SK-N-SH (cell line): ENCODE measurements around the gene KDM2A.

ENCODE experiments used
- FOXJ3 ChIP-seq: sonication (generic); formaldehyde crosslinking; IDR thresholded peaks from 2 replicates; pipeline ENCODE4 v1.5.1; 2020; ENCODE audit warnings: mild to moderate bottlenecking, missing genetic modification reagents
- GATA2 ChIP-seq: sonication (generic); formaldehyde crosslinking; IDR thresholded peaks from 2 replicates; pipeline ENCODE4 v1.5.0; 2020; ENCODE audit warnings: mild to moderate bottlenecking, missing genetic modification reagents
- TF ChIP-seq, protein P1 (sequence below): fragments of 200-600 bp; sonication (generic); IDR thresholded peaks from 2 replicates; pipeline ENCODE4 v1.6.1; 2017; ENCODE audit warnings: antibody characterized with exemption, mild to moderate bottlenecking, moderate library complexity

DNA sequence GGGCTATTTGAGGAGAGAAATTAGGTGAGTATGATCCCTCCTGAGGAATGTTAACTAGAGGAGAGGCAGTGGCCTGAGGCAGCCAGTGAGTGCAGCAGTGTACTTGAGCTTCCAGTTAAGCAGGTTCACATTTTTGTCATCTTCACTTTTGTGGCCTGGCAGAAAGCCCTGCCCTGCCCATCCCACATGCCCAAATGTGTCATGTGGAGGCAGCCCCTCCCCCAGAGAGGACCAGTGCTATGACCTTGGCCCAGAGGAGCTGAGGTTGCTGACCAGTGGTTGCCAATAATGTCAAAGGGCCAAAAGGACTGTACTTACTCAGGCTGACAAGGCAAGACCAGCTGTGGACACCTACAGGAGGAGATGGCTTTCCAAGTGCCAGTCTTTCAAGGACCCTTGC, 129.6 kb downstream of the KDM2A start:
- TF ChIP-seq FOXJ3 (CRISPR knock-in tag) (no peak), GATA2 (CRISPR knock-in tag) (no peak)
- TF ChIP-seq, protein P1, sequence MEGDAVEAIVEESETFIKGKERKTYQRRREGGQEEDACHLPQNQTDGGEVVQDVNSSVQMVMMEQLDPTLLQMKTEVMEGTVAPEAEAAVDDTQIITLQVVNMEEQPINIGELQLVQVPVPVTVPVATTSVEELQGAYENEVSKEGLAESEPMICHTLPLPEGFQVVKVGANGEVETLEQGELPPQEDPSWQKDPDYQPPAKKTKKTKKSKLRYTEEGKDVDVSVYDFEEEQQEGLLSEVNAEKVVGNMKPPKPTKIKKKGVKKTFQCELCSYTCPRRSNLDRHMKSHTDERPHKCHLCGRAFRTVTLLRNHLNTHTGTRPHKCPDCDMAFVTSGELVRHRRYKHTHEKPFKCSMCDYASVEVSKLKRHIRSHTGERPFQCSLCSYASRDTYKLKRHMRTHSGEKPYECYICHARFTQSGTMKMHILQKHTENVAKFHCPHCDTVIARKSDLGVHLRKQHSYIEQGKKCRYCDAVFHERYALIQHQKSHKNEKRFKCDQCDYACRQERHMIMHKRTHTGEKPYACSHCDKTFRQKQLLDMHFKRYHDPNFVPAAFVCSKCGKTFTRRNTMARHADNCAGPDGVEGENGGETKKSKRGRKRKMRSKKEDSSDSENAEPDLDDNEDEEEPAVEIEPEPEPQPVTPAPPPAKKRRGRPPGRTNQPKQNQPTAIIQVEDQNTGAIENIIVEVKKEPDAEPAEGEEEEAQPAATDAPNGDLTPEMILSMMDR, result no peak
